ENCODE results near the gene MYO1A.
"Not testable (repeated sequence)": the region's sequence is repeated elsewhere in the genome, so short reads cannot be mapped to it uniquely, and the experiment has no call there.

Gene MYO1A

GRCh38 chr12:57066245-57066644 is 16.3 kb upstream of the MYO1A start:
- no peak overlapping the region for H3K27ac ChIP-seq
- no peak for TF ChIP-seq CTCF (conservative IDR thresholded peaks at IDR 0.05)

- no peak overlapping the region for H3K27ac ChIP-seq
- no peak for TF ChIP-seq CTCF (conservative IDR thresholded peaks at IDR 0.05)
Observed at GRCh38 chr12:57063991-57064685, 14.2 kb upstream of the MYO1A start.

- no peak for TF ChIP-seq CTCF (conservative IDR thresholded peaks at IDR 0.05)
Observed at GRCh38 chr12:57058454-57058853, 8.5 kb upstream of the MYO1A start.

GRCh38 chr12:57057067-57057751 is 7.3 kb upstream of the MYO1A start:
- no peak overlapping the region for H3K27ac ChIP-seq
- no peak for TF ChIP-seq CTCF (conservative IDR thresholded peaks at IDR 0.05)

More at GRCh38 chr12:57058454-57058853, 8.5 kb upstream of the MYO1A start:
- H3K27ac ChIP-seq: no peak overlapping the region

- H3K27ac ChIP-seq: no peak overlapping the region
- no peak for TF ChIP-seq CTCF (conservative IDR thresholded peaks at IDR 0.05)
Observed at GRCh38 chr12:57055824-57056223, 5.9 kb upstream of the MYO1A start.

- H3K27ac ChIP-seq: not testable (repeated sequence)
Observed at GRCh38 chr12:57053901-57054300, 4.0 kb upstream of the MYO1A start.

- not testable (repeated sequence) for H3K27ac ChIP-seq
Observed at GRCh38 chr12:57053146-57053545, 3.2 kb upstream of the MYO1A start.

- no peak overlapping the region for H3K27ac ChIP-seq
- no peak for TF ChIP-seq CTCF (conservative IDR thresholded peaks at IDR 0.05)
Observed at GRCh38 chr12:57051011-57051410, 1.1 kb upstream of the MYO1A start.

Measured in VCaP (cell line).